Activated CD8-positive, alpha-beta T cell treated with anti-CD3 and anti-CD28 coated beads for 36 hours (primary cell): Measurements from ENCODE around the gene MRPL37. TPM values are rescaled to one million over a fixed set of nuclear protein-coding genes. Genes with fewer than 3 reads are reported as not detected.

Experiments
- ATAC-seq: fragments of 200-7000 bp; cut with Tn5 transposase; one replicate; pipeline ENCODE4 v1.10.0; 2021; ENCODE audit warnings: mild to moderate bottlenecking, moderate library complexity
- CTCF ChIA-PET: fragments of 350-600 bp; sonication (Branson Sonifier 250); formaldehyde crosslinking; loops from one replicate; lab custom pipeline; 2021; ENCODE audit warnings: antibody characterized with exemption; lab: Charles Lee
- POLR2A ChIA-PET: fragments of 350-600 bp; sonication (Branson Sonifier 250); formaldehyde crosslinking; loops from one replicate; lab custom pipeline; 2021; ENCODE audit warnings: antibody characterized with exemption; lab: Charles Lee
- DNase-seq: peaks from one replicate; pipeline ENCODE4 v3.0.0-alpha.2; 2020
- H3K27ac Mint-ChIP-seq: one replicate; pipeline ENCODE4 v1.8.0; 2021; ENCODE audit warnings: mild to moderate bottlenecking, mixed read lengths
- H3K27me3 Mint-ChIP-seq: one replicate; pipeline ENCODE4 v1.8.0; 2021; ENCODE audit warnings: mixed read lengths
- H3K36me3 Mint-ChIP-seq: one replicate; pipeline ENCODE4 v1.8.0; 2021; ENCODE audit warnings: low read depth, mixed read lengths
- H3K4me1 Mint-ChIP-seq: one replicate; pipeline ENCODE4 v1.8.0; 2021; ENCODE audit warnings: low read depth, mixed read lengths
- H3K4me3 Mint-ChIP-seq: one replicate; pipeline ENCODE4 v1.8.0; 2021; ENCODE audit warnings: mild to moderate bottlenecking, moderate library complexity, mixed read lengths
- H3K9me3 Mint-ChIP-seq: one replicate; pipeline ENCODE4 v1.8.0; 2021; ENCODE audit warnings: mixed read lengths
- intact Hi-C: fragments of 100-400 bp; cut with micrococcal nuclease; formaldehyde crosslinking; loops from one replicate; pipeline ENCODE4 v1.10.0; 2022
- total RNA-seq, 2 experiments: library from RNA; stranded (reverse); gene quantifications; one replicate each; pipeline ENCODE4 v1.2.3, GENCODE V29; 2021
- TF ChIP-seq, protein P1 (sequence below): fragments of 200-600 bp; IDR thresholded peaks from one replicate; pipeline ENCODE4 v1.8.0; 2022; ENCODE audit warnings: antibody characterized with exemption, mild to moderate bottlenecking

The MRPL37 gene
- total RNA-seq, 2 experiments from 2014 or later: 194 to 198 TPM

DNA sequence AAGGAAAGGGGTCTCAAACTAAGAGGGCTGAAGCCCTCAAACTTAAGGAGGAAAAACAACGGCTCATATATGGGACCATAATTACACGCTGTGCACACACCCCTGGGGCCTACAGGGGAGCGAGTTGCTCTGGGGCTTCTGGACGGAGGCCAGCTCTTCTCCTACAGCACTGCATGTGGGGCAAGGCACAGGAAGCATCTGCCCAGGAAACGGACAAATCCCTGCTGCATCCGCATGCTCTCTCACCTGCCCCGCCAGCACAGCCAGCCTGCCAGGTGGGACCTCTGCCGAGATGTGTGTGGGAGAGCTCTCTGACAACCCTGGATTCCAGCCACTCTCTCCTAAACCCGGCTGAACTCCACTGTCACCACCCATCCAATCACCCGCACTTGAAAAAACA is 54.1 kb downstream of the MRPL37 start:
- ChIA-PET CTCF (interaction anchor here (1.0 kb wide), 1 partner anchor 236 kb away, joined by 3 read pairs; no protein-coding TSS in a partner anchor), POLR2A (interaction anchor here (1.6 kb wide), 1 partner anchor 54 kb away, joined by 5 read pairs; the partner anchor contains the start of genes CYB5RL and MRPL37)
- peaks cover 1% of the 10 kb centered on the region for H3K36me3 Mint-ChIP-seq
- no peak for DNase-seq
- no peak overlapping the region for H3K27ac Mint-ChIP-seq
- H3K27me3 Mint-ChIP-seq: no peaks in the 10 kb centered on the region
- TF ChIP-seq, protein P1, sequence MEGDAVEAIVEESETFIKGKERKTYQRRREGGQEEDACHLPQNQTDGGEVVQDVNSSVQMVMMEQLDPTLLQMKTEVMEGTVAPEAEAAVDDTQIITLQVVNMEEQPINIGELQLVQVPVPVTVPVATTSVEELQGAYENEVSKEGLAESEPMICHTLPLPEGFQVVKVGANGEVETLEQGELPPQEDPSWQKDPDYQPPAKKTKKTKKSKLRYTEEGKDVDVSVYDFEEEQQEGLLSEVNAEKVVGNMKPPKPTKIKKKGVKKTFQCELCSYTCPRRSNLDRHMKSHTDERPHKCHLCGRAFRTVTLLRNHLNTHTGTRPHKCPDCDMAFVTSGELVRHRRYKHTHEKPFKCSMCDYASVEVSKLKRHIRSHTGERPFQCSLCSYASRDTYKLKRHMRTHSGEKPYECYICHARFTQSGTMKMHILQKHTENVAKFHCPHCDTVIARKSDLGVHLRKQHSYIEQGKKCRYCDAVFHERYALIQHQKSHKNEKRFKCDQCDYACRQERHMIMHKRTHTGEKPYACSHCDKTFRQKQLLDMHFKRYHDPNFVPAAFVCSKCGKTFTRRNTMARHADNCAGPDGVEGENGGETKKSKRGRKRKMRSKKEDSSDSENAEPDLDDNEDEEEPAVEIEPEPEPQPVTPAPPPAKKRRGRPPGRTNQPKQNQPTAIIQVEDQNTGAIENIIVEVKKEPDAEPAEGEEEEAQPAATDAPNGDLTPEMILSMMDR: no peak
- no peaks in the 10 kb centered on the region for H3K9me3 Mint-ChIP-seq
- no peak for ATAC-seq
- intact Hi-C loops: no loop called here
- no peak overlapping the region for H3K4me3 Mint-ChIP-seq
- no peaks in the 10 kb centered on the region for H3K4me1 Mint-ChIP-seq

DNA sequence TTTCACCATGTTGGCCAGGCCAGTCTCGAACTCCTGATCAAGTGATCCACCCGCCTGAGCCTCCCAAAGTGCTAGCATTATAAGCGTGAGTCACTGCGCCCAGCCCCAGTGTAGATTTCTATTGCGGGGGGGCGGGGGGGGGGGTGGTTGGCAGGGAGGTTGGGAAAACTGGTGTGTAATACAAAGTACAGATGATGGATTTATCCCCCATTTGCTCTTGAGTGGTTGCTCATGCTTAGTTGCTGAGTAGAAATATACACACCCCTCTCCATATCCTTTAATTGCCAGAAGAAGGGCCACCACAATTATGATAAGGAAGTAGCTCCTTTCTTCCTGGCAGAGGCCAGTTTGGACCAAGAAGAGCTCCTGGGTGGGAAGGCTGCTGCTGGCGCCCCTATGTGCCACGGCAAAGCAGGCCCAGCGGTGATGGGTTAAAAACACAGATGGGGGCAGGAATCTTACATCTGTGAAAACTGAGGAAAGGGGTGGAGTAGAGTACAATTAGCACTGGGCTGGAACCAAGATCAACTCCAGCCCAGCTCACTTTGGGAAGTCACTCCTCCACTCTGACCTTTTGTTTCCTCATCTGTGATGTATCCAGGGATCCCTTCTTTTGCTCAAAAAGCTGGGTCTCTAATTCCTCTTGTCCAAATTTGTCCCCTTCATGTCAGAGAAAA is 55.2 kb downstream of the MRPL37 start:
- H3K27ac Mint-ChIP-seq: no peak overlapping the region
- intact Hi-C loops: no loop called here
- no peaks in the 10 kb centered on the region for H3K9me3 Mint-ChIP-seq

DNA sequence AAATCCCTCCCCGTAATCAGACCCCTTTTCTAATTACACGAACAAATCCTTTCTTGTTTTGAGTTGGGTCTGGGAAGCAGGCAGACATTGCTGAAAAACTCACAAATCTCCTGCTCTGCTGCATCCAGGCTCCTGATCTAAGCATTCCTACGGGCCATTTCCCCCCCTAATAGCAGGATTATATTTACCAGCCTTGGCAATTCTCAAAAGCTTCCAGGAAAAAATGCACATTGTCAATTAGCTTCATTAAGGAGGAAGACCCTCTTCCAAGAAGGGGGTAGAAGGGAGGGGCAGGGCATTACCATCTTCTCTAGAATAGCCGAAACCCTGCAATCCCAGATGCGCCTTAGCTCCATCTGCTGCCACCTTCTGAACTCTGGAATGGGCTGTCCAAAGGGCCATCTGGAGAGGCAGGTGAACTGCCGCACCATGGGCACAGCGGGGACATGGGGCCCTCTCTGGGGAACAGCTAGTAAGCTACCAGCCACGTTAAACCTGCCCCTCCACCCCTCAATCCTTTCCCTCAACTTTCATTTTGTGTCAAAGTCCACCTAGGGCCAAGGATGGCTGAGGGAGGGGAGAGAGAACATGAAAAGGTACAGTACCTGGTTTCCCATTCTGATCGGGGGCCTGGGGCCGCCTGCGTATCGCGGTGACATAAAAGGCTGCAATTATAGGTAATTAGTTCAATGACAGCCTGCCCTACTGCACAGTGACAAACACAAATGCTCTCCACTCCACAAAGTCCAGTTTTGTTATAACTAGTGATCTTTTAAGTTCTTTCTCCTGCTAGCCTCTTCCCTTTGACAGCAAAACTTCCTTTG is 56.8 kb downstream of the MRPL37 start:
- CTCF ChIA-PET: interaction anchor here (0.6 kb wide), 1 partner anchor 75 kb away, joined by 3 read pairs; no protein-coding TSS in a partner anchor
- H3K27ac Mint-ChIP-seq: peak overlapping the region; percentile 8
- H3K4me1 Mint-ChIP-seq: no peaks in the 10 kb centered on the region
- no peak overlapping the region for H3K4me3 Mint-ChIP-seq
- H3K27me3 Mint-ChIP-seq: no peaks in the 10 kb centered on the region
- no peaks in the 10 kb centered on the region for H3K36me3 Mint-ChIP-seq
- DNase-seq: no peak
- H3K9me3 Mint-ChIP-seq: no peaks in the 10 kb centered on the region
- intact Hi-C loops: no loop called here
- TF ChIP-seq, protein P1: no peak
- ATAC-seq: no peak
- POLR2A ChIA-PET: no interaction called here

More for the DNA sequence above, 55.2 kb downstream of the MRPL37 start:
- Mint-ChIP-seq H3K4me3 (no peak overlapping the region), H3K27me3 (no peaks in the 10 kb centered on the region), H3K4me1 (no peaks in the 10 kb centered on the region), H3K36me3 (no peaks in the 10 kb centered on the region)
- TF ChIP-seq, protein P1: no peak
- POLR2A ChIA-PET: interaction anchor here (1.6 kb wide), 1 partner anchor 56 kb away, joined by 5 read pairs; the partner anchor contains the start of genes CYB5RL and MRPL37
- DNase-seq: no peak
- no peak for ATAC-seq
- CTCF ChIA-PET: no interaction called here

DNA sequence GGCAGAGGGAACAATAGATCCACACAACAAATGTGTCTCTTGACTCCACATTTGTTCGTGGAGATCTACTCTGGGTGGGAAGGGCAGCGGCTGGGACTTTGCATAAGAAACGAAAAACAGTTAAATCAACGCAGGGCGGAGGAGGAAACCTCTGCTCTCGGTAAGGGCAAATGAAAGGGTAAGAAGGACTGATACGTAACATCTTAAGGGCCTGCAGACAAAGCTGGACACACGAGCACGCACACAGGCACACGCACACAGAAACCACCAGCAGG is 57.3 kb downstream of the MRPL37 start:
- Mint-ChIP-seq H3K4me3 (no peak overlapping the region), H3K4me1 (no peaks in the 10 kb centered on the region), H3K27ac (peak overlapping the region; percentile 8), H3K36me3 (no peaks in the 10 kb centered on the region), H3K9me3 (no peaks in the 10 kb centered on the region), H3K27me3 (no peaks in the 10 kb centered on the region)
- CTCF ChIA-PET: no interaction called here
- no peak for ATAC-seq
- POLR2A ChIA-PET: no interaction called here
- no peak for DNase-seq
- TF ChIP-seq, protein P1: no peak
- intact Hi-C loops: no loop called here

DNA sequence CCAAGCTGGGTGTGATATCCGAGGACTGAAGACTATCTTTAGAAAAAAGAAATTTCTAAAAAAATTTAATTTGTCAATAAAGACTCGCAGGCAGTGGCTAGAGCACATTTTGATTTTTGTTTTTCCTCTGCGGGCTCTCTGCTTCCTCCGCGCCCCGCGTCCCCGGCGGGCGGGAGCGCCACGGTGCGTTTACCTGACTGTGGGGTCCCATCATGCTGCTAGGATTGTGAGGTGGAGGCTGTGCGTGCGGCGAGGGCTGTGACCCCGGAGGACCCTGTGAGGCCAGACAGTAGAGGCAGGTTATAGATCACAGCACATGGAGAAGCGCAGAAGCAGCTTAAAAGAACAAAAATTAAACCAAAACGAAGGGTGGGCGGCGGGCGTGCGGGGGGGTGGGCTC is 57.9 kb downstream of the MRPL37 start:
- no peaks in the 10 kb centered on the region for H3K4me1 Mint-ChIP-seq
- intact Hi-C loops: no loop called here
- DNase-seq: no peak
- no peaks in the 10 kb centered on the region for H3K36me3 Mint-ChIP-seq
- ChIA-PET POLR2A (no interaction called here), CTCF (no interaction called here)
- ATAC-seq: no peak
- H3K27me3 Mint-ChIP-seq: no peaks in the 10 kb centered on the region
- H3K27ac Mint-ChIP-seq: no peak overlapping the region
- TF ChIP-seq, protein P1: no peak
- no peak overlapping the region for H3K4me3 Mint-ChIP-seq
- H3K9me3 Mint-ChIP-seq: no peaks in the 10 kb centered on the region
